ENCODE measurements around the gene CCHCR1.

DNA sequence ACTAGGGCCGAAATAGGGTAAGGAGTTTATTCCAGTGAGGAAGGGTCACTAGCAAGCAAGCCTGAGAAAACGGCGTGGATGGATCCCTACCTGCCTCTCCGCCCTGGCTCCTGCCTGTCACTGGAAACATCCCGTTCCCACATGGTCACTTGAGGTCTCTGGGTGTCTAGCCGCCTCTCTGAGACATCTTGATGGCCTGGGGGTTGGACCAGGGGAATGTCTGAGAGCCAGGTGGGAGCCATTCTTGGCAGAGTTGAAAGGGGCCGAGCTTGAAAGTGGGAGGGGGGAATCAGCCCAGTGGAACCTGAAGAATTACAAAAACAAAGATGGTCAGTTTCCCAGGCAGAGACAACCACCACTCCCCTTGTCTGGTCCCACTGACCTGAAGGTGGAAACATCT lies 961 bp downstream of the CCHCR1 start:
- TF ChIP-seq, protein P1, sequence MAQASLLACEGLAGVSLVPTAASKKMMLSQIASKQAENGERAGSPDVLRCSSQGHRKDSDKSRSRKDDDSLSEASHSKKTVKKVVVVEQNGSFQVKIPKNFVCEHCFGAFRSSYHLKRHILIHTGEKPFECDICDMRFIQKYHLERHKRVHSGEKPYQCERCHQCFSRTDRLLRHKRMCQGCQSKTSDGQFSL (CRISPR knock-in tag; IDR thresholded peaks at IDR 0.05), result no peak
- TF ChIP-seq, protein P1 (tag; IDR thresholded peaks at IDR 0.05), result no peak
- no peak for TF ChIP-seq ZNF224 (CRISPR knock-in tag; IDR thresholded peaks at IDR 0.05)
